Measurements from ENCODE around the gene GGCX.

DNA sequence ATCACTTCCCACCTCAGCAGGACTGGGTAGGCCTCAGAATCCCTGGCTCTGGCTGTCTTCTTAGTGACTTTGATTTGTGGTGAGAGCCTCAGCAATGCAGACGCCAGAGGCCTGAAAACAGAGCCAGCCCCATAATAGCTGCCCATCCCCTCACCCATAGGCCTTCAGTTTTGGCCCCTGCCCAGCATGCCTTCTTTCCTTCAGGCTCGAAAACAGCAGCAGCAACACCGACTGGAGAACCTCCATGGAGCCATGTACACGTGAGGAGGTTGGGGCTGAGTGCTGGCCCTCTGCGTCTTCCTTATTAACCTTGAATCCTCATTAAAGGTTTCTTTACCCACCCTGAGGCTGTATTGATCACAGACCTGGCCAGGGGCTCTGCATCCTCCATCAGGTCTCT lies 35.9 kb upstream of the GGCX start:
- TF ChIP-seq, protein P1, sequence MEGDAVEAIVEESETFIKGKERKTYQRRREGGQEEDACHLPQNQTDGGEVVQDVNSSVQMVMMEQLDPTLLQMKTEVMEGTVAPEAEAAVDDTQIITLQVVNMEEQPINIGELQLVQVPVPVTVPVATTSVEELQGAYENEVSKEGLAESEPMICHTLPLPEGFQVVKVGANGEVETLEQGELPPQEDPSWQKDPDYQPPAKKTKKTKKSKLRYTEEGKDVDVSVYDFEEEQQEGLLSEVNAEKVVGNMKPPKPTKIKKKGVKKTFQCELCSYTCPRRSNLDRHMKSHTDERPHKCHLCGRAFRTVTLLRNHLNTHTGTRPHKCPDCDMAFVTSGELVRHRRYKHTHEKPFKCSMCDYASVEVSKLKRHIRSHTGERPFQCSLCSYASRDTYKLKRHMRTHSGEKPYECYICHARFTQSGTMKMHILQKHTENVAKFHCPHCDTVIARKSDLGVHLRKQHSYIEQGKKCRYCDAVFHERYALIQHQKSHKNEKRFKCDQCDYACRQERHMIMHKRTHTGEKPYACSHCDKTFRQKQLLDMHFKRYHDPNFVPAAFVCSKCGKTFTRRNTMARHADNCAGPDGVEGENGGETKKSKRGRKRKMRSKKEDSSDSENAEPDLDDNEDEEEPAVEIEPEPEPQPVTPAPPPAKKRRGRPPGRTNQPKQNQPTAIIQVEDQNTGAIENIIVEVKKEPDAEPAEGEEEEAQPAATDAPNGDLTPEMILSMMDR (IDR thresholded peaks at IDR 0.05), result no peak
- TF ChIP-seq POLR2A (IDR thresholded peaks at IDR 0.05) (no peak), POLR2AphosphoS5 (IDR thresholded peaks at IDR 0.05) (no peak)
